Muscle layer of colon (tissue), 2 donors: Measurements from ENCODE around the gene ZNF362.

ENCODE experiments used
- H3K27ac ChIP-seq: one replicate; pipeline ENCODE4 v1.7.0; 2013; ENCODE audit warnings: low read depth, mild to moderate bottlenecking, low read length, moderate library complexity
- H3K27me3 ChIP-seq, 2 donors: one replicate each; pipeline ENCODE4 v1.7.0; 2013; ENCODE audit warnings: low read length in 2 of 2, mild to moderate bottlenecking in 2 of 2; ENCODE audit not compliant: insufficient read depth in 2 of 2, control insufficient read depth in 1 of 2
- H3K36me3 ChIP-seq: one replicate; pipeline ENCODE4 v1.7.0; 2013; ENCODE audit warnings: mild to moderate bottlenecking, low read length; ENCODE audit not compliant: insufficient read depth
- H3K4me1 ChIP-seq: one replicate; pipeline ENCODE4 v1.7.0; 2013; ENCODE audit warnings: mild to moderate bottlenecking, low read length; ENCODE audit not compliant: insufficient read depth
- H3K4me3 ChIP-seq, 2 donors: one replicate each; pipeline ENCODE4 v1.7.0; 2013; ENCODE audit warnings: low read length in 2 of 2, low read depth in 1 of 2, mild to moderate bottlenecking in 1 of 2, moderate library complexity in 1 of 2
- H3K9ac ChIP-seq: one replicate; pipeline ENCODE4 v1.7.0; 2013; ENCODE audit warnings: low read length
- H3K9me3 ChIP-seq: one replicate; pipeline ENCODE4 v1.7.0; 2013; ENCODE audit warnings: mild to moderate bottlenecking, low read length
- donor health status: abdominal sarcoma.
- donor health status: Adenocarcinoma of cecum.

The ZNF362 gene

GRCh38 chr1:33270379-33270778 is 14.1 kb downstream of the ZNF362 start:
- Histone ChIP-seq H3K36me3 (peaks cover 6% of the 10 kb centered on the region), H3K9ac (no peak overlapping the region), H3K9me3 (no peaks in the 10 kb centered on the region), H3K27ac (no peak overlapping the region), H3K4me1 (no peaks in the 10 kb centered on the region), H3K4me3 (no peak overlapping the region), H3K27me3 (no peaks in the 10 kb centered on the region)

DNA sequence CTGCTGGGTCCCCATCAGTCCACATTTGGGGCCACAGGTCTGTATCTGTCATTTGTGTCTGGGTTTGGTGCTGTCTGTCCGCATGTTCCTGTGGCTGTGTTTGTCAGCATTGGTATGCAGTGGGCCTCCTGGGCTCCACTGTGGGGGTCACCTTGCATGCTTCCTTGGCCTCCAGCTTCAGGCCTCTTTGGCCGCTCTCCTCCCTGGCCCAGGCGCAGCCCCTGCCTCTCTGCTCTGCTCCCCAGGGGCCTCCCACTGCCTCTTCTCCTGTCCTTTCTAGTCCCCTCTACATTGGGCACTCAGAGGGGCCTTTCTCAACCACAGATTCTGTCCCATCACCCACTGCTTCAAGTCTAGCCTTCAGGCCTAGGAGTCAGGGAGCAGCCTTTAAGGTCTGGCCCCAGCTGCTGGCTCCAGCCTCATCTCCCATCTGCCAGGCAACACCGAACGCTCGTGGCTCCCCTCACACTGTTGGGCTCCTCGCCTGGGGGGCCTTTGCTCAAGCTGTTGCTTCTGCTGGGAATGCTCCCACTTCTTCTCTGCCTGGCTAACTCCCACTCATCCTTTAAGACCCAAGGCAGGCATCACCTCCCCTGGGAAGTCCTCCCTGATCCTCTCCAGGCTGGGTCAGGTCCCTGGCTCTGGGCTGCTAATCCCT is 14.6 kb downstream of the ZNF362 start:
- Histone ChIP-seq H3K27ac (no peak overlapping the region), H3K4me1 (no peaks in the 10 kb centered on the region), H3K27me3 (no peaks in the 10 kb centered on the region), H3K36me3 (peaks cover 6% of the 10 kb centered on the region), H3K9ac (no peak overlapping the region), H3K9me3 (no peaks in the 10 kb centered on the region), H3K4me3 (no peak overlapping the region)

DNA sequence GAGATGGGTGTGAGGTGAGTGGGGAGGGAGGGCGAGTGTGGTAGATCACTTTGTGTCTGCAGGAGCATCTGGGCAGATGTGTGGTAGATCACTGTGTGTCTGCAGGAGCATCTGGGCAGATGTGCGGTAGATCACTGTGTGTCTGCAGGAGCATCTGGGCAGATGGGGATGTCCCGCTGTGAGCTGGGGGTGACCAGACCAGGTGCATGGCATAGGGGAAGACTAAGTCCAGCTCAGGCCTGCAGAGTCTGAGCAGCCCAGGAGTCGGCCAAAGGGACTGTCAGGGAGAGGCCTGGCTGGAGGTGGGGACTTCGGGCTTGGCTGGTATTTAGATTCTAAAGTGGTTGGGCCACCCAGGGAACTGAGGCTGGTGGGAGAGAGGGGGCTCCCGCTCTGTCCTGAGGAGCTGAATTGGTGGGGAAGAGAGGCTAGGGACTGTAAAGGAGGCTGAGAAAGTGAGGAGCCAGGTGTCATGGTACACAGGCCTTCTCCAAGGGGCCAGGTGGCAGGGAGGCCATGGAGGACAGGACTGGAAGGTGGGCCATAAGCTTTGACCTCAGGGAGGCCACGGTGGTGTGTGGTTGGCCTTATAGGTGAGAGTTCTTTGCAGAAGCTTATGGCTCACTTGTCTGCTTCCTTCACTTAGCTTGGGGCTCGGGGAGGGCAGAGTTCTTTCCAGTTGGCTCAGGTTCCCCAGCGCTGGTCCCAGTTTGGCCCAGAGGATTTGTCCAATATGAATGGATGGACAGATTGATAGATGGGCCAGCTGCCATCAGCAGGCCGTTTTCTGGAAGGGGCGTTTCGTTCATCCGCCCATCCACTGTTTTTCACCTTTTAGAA is 15.6 kb downstream of the ZNF362 start:
- peaks cover 12% of the 10 kb centered on the region for H3K36me3 ChIP-seq
- H3K9ac ChIP-seq, result no peak overlapping the region
- H3K27ac ChIP-seq, result no peak overlapping the region
- no peak overlapping the region for H3K4me3 ChIP-seq
- H3K27me3 ChIP-seq, result no peaks in the 10 kb centered on the region
- no peaks in the 10 kb centered on the region for H3K4me1 ChIP-seq
- H3K9me3 ChIP-seq, result no peaks in the 10 kb centered on the region

DNA sequence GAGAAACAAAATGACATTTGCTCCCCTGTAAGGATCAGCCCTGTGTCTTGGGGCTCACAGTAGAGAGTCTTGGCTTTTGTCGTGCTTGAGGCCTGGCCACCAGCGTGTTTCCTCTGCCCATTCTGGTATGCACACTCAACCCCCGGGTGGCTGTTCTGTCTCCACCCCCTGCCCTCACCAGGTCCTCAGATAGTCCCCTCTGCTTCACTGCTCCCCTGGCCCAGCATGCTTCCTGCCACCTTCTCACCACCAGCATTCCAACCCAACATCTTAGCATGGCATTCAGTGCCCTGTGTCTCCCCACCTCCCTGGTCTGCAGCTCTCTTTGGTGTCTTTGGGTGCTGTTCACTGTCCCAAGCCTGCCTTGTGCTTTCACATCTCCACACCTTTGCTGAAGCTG is 16.2 kb downstream of the ZNF362 start:
- no peaks in the 10 kb centered on the region for H3K9me3 ChIP-seq
- H3K9ac ChIP-seq, result no peak overlapping the region
- no peaks in the 10 kb centered on the region for H3K27me3 ChIP-seq
- H3K4me3 ChIP-seq, result no peak overlapping the region
- peaks cover 18% of the 10 kb centered on the region for H3K36me3 ChIP-seq
- H3K27ac ChIP-seq, result no peak overlapping the region
- no peaks in the 10 kb centered on the region for H3K4me1 ChIP-seq

- H3K9me3 ChIP-seq, result no peaks in the 10 kb centered on the region
- peaks cover 20% of the 10 kb centered on the region for H3K36me3 ChIP-seq
- no peak overlapping the region for H3K4me3 ChIP-seq
- no peaks in the 10 kb centered on the region for H3K27me3 ChIP-seq
- H3K9ac ChIP-seq, result no peak overlapping the region
- no peaks in the 10 kb centered on the region for H3K4me1 ChIP-seq
- no peak overlapping the region for H3K27ac ChIP-seq
These were observed 16.6 kb downstream of the ZNF362 start for GRCh38 chr1:33272930-33273329.

DNA sequence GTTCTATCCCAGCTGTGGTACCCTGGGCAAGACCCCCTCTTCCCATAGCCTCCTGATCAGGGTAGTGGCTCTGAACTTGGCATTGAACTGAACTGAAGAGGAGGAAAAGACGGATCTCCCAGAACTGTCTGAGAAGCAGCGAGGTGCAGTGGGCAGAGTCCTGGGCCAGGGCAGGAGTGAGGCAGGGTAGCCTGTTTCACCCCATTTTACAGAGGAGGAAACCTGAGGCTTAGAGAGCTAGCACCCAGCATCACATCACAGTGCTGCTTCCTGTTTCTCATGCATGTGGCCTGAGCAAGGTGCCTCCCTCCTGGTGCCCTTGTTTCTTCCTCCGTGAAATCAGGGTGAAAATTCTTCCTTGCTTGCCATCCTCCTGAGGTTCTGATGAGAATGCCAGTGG is 17.1 kb downstream of the ZNF362 start:
- Histone ChIP-seq H3K9me3 (no peaks in the 10 kb centered on the region), H3K27me3 (no peaks in the 10 kb centered on the region), H3K36me3 (peaks cover 20% of the 10 kb centered on the region), H3K27ac (no peak overlapping the region), H3K9ac (no peak overlapping the region), H3K4me1 (no peaks in the 10 kb centered on the region), H3K4me3 (no peak overlapping the region)

GRCh38 chr1:33273961-33274371 is 17.7 kb downstream of the ZNF362 start:
- Histone ChIP-seq H3K9me3 (no peaks in the 10 kb centered on the region), H3K36me3 (peaks cover 20% of the 10 kb centered on the region), H3K4me1 (no peaks in the 10 kb centered on the region), H3K4me3 (no peak overlapping the region), H3K9ac (no peak overlapping the region), H3K27me3 (no peaks in the 10 kb centered on the region), H3K27ac (no peak overlapping the region)

DNA sequence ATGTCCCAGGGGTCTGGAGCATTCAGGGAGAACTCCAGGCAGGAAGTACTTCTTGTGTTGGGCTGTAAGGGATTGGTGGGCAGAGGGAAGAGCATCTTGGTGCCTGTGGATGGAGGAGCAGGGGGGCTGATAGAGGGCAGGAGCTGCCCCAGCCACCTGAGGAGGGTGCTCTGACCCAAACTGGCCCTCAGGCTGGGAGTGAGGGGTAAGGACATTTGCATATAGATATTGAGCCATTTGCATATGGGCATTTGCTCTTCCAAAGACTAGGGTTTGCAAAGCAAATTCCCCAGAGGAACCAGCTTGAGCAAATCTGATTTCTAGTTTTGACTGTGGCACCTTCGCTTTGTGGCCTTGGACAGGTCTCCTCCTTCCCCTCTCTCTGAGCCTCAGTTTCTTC is 18.2 kb downstream of the ZNF362 start:
- Histone ChIP-seq H3K27ac (no peak overlapping the region), H3K36me3 (peaks cover 24% of the 10 kb centered on the region), H3K27me3 (no peaks in the 10 kb centered on the region), H3K9ac (no peak overlapping the region), H3K9me3 (no peaks in the 10 kb centered on the region), H3K4me1 (no peaks in the 10 kb centered on the region), H3K4me3 (no peak overlapping the region)

DNA sequence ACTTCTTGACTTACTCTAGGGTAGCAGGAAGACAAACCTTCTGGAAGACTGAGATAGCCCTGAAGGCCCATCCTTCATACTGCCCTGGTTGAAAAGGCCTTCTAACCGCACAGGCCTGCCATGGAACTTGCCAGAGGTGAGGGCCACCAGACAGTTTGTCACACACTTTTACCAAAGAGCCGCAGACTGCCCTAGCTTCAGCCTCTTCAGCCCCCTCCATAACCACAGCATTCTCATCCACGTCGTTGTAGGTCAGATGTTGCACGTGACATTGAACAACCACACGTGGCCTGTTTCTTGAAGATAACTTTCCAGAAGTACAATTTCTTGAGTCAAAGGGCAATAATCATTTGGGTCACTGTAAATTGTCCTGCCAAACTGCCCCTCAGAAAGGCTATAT is 18.9 kb downstream of the ZNF362 start:
- no peaks in the 10 kb centered on the region for H3K4me1 ChIP-seq
- no peaks in the 10 kb centered on the region for H3K9me3 ChIP-seq
- H3K27me3 ChIP-seq, result no peaks in the 10 kb centered on the region
- peaks cover 26% of the 10 kb centered on the region for H3K36me3 ChIP-seq
- no peak overlapping the region for H3K27ac ChIP-seq
- H3K9ac ChIP-seq, result no peak overlapping the region
- H3K4me3 ChIP-seq, result no peak overlapping the region

DNA sequence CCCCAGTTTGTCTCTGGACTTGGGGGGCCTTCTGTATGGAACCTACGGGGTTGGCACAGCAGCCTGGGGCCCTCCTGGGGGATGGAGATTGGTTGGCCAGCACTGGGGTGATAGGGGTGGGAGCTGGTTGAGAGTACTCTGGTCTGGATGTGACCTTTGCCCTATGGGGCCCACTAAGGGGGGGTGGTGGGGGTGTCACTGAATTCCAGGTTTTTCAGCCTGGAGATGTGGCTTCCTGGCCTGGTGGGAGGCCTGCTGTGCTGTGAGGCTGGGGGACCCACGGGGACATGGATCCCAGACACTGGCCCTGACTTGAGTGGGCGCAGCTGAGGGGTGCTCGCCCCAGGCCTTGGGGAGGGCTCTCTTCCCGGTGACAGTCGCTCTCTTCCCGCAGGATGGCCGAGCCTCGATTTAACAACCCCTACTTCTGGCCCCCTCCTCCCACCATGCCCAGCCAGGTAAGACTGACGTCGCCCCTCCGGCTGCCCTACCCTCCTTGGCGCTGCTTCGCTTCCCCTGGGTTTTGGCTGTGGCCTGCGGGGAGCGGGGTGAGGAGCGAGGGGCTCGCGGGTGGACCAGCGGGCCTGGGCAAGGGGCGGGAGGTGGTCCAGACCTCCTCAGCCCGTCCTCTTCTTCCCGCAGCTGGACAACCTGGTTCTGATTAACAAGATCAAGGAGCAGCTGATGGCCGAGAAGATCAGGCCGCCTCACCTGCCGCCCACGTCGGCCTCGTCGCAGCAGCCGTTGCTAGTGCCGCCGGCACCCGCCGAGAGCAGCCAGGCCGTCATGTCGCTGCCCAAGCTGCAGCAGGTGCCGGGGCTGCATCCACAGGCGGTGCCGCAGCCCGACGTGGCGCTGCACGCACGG is 19.6 kb downstream of the ZNF362 start:
- Histone ChIP-seq H3K4me3 (no peak overlapping the region), H3K27me3 (no peaks in the 10 kb centered on the region), H3K9me3 (no peaks in the 10 kb centered on the region), H3K4me1 (no peaks in the 10 kb centered on the region), H3K36me3 (peaks cover 30% of the 10 kb centered on the region), H3K9ac (no peak overlapping the region), H3K27ac (no peak overlapping the region)

GRCh38 chr1:33276573-33277298 is 20.4 kb downstream of the ZNF362 start:
- Histone ChIP-seq H3K4me3 (no peak overlapping the region), H3K9ac (no peak overlapping the region), H3K27me3 (no peaks in the 10 kb centered on the region), H3K4me1 (no peaks in the 10 kb centered on the region), H3K9me3 (no peaks in the 10 kb centered on the region), H3K36me3 (peaks cover 38% of the 10 kb centered on the region), H3K27ac (no peak overlapping the region)
